SK-N-SH (cell line): ENCODE data around the gene TXNDC2.
"Not testable (repeated sequence)": the region's sequence is repeated elsewhere in the genome, so short reads cannot be mapped to it uniquely, and the experiment has no call there.

Experiments
- CTCF ChIP-seq: fragments of 200-600 bp; sonication (generic); IDR thresholded peaks from 2 replicates; pipeline ENCODE4 v1.6.1; 2017; ENCODE audit warnings: antibody characterized with exemption, mild to moderate bottlenecking, moderate library complexity
- EP300 ChIP-seq, 2 experiments: IDR thresholded peaks; 2 replicates each; pipeline versions ENCODE4 v1.4.0 to v1.6.1; 2012; ENCODE audit warnings: borderline replicate concordance in 1 of 2, low read depth in 1 of 2, low read length in 1 of 2
- EZH2phosphoT487 ChIP-seq: fragments of 200-600 bp; sonication (generic); IDR thresholded peaks from 2 replicates; pipeline ENCODE4 v1.6.1; 2017; ENCODE audit warnings: low read depth, mixed run types, mild to moderate bottlenecking, antibody characterized with exemption, moderate library complexity, borderline replicate concordance
- GABPA ChIP-seq: IDR thresholded peaks from 2 replicates; pipeline ENCODE4 v1.4.0; 2012; ENCODE audit warnings: low read depth, mild to moderate bottlenecking
- PBX3 ChIP-seq: IDR thresholded peaks from 2 replicates; pipeline ENCODE4; 2012
- POLR2AphosphoS5 ChIP-seq: IDR thresholded peaks from 2 replicates; pipeline ENCODE4 v1.6.1; 2012; ENCODE audit warnings: low read depth, low read length
- RCOR1 ChIP-seq: fragments of 150-350 bp; IDR thresholded peaks from 2 replicates; pipeline ENCODE4 v1.6.1; 2017; ENCODE audit warnings: antibody characterized with exemption, low read length
- REST ChIP-seq: IDR thresholded peaks from 2 replicates; pipeline ENCODE4 v1.6.1; 2012; ENCODE audit warnings: mild to moderate bottlenecking, low read depth, low read length, moderate library complexity
- RFX5 ChIP-seq: IDR thresholded peaks from 2 replicates; pipeline ENCODE4 v1.6.1; 2012; ENCODE audit warnings: mild to moderate bottlenecking, improper control_type of control experiment, low read length
- USF2 ChIP-seq: fragments of 150-350 bp; IDR thresholded peaks from 2 replicates; pipeline ENCODE4 v1.6.1; 2017; ENCODE audit warnings: antibody characterized with exemption, low read length, low read depth, borderline replicate concordance
- ZBTB33 ChIP-seq: IDR thresholded peaks from 2 replicates; pipeline ENCODE4 v1.4.0; 2012; ENCODE audit warnings: low read depth, borderline replicate concordance

- not testable (repeated sequence) for TF ChIP-seq REST; EZH2phosphoT487; RFX5; CTCF; RCOR1; EP300 (IDR thresholded peaks at IDR 0.05; ENCODE audit: borderline replicate concordance in 1 of 2, low read depth in 1 of 2, low read length in 1 of 2); POLR2AphosphoS5; USF2; GABPA; ZBTB33; PBX3
Measured at GRCh38 chr18:9902264-9902663, 16.5 kb downstream of the TXNDC2 start.
